K562 (cell line): Measurements from ENCODE around the gene ICAM1. TPM values are rescaled to one million over a fixed set of nuclear protein-coding genes. Genes with fewer than 3 reads are reported as not detected.

Experiments used
- KHSRP ChIP-seq: fragments of 450-650 bp; IDR thresholded peaks from 2 replicates; pipeline ENCODE4 v1.6.1; 2017
- MGA ChIP-seq: fragments of 450-650 bp; IDR thresholded peaks from 2 replicates; pipeline ENCODE4 v1.6.1; 2016; ENCODE audit warnings: mild to moderate bottlenecking, moderate library complexity
- POLR2A ChIP-seq: fragments of 450-650 bp; conservative IDR thresholded peaks from 2 replicates; pipeline ENCODE4 v1.6.1; 2016
- POLR2AphosphoS5 ChIP-seq: IDR thresholded peaks from 2 replicates; pipeline ENCODE4 v1.6.1; 2011; ENCODE audit warnings: mild to moderate bottlenecking, low read depth, low read length, moderate library complexity; ENCODE audit not compliant: control insufficient read depth, insufficient read depth
- XRCC5 ChIP-seq: fragments of 200-400 bp; formaldehyde crosslinking; IDR thresholded peaks from 2 replicates; pipeline ENCODE4 v1.6.1; 2017; ENCODE audit warnings: low read depth, mild to moderate bottlenecking, low read length
- polyA plus RNA-seq, 8 experiments: library from polyadenylated mRNA; depleted of rRNA in 4 of 8; stranded (reverse) in 5 of 8; unstranded in 3 of 8; fragments of >200 nt; fragmentation: Nextera tagmentation in 2 of 8; fragmentation: Illumina TruSeq in 1 of 8; extraction: Ambion mirVana in 2 of 8; extraction: Trizol in 1 of 8; gene quantifications; 2 replicates each; pipeline versions ENCODE4 v1.2.1 to v1.2.3, GENCODE V29; 2011 to 2014; ENCODE audit warnings: inconsistent platforms in 1 of 8, missing spikeins in 1 of 8
- total RNA-seq, 7 experiments: library from RNA; depleted of rRNA in 6 of 7; stranded (reverse); fragments of >200 nt in 6 of 7; fragmentation: Illumina TruSeq in 2 of 7; extraction: Trizol in 2 of 7; gene quantifications; 2 replicates each; pipeline versions ENCODE4 v1.2.1 to v1.2.3, GENCODE V29; 2011 to 2021; ENCODE audit warnings: low replicate concordance in 1 of 7
- TF ChIP-seq, protein P1 (sequence below): fragments of 450-650 bp; IDR thresholded peaks from 2 replicates; pipeline ENCODE4 v1.6.1; 2016; ENCODE audit warnings: low read depth

Gene ICAM1
- total and polyA plus RNA-seq, 9 of the 15 experiments (the other 6 are each of a cell fraction or from before 2014, with no cell fraction given): 2.3 to 24.4 (median 13.4) TPM

GRCh38 chr19:10321874-10322835 lies 51.2 kb downstream of the ICAM1 start (continued):
- TF ChIP-seq MGA (no peak), POLR2A (peak; percentile 70), XRCC5 (no peak), POLR2AphosphoS5 (peak; percentile 15; the same call in 1 of the 2 replicates), KHSRP (no peak)
- TF ChIP-seq, protein P1, sequence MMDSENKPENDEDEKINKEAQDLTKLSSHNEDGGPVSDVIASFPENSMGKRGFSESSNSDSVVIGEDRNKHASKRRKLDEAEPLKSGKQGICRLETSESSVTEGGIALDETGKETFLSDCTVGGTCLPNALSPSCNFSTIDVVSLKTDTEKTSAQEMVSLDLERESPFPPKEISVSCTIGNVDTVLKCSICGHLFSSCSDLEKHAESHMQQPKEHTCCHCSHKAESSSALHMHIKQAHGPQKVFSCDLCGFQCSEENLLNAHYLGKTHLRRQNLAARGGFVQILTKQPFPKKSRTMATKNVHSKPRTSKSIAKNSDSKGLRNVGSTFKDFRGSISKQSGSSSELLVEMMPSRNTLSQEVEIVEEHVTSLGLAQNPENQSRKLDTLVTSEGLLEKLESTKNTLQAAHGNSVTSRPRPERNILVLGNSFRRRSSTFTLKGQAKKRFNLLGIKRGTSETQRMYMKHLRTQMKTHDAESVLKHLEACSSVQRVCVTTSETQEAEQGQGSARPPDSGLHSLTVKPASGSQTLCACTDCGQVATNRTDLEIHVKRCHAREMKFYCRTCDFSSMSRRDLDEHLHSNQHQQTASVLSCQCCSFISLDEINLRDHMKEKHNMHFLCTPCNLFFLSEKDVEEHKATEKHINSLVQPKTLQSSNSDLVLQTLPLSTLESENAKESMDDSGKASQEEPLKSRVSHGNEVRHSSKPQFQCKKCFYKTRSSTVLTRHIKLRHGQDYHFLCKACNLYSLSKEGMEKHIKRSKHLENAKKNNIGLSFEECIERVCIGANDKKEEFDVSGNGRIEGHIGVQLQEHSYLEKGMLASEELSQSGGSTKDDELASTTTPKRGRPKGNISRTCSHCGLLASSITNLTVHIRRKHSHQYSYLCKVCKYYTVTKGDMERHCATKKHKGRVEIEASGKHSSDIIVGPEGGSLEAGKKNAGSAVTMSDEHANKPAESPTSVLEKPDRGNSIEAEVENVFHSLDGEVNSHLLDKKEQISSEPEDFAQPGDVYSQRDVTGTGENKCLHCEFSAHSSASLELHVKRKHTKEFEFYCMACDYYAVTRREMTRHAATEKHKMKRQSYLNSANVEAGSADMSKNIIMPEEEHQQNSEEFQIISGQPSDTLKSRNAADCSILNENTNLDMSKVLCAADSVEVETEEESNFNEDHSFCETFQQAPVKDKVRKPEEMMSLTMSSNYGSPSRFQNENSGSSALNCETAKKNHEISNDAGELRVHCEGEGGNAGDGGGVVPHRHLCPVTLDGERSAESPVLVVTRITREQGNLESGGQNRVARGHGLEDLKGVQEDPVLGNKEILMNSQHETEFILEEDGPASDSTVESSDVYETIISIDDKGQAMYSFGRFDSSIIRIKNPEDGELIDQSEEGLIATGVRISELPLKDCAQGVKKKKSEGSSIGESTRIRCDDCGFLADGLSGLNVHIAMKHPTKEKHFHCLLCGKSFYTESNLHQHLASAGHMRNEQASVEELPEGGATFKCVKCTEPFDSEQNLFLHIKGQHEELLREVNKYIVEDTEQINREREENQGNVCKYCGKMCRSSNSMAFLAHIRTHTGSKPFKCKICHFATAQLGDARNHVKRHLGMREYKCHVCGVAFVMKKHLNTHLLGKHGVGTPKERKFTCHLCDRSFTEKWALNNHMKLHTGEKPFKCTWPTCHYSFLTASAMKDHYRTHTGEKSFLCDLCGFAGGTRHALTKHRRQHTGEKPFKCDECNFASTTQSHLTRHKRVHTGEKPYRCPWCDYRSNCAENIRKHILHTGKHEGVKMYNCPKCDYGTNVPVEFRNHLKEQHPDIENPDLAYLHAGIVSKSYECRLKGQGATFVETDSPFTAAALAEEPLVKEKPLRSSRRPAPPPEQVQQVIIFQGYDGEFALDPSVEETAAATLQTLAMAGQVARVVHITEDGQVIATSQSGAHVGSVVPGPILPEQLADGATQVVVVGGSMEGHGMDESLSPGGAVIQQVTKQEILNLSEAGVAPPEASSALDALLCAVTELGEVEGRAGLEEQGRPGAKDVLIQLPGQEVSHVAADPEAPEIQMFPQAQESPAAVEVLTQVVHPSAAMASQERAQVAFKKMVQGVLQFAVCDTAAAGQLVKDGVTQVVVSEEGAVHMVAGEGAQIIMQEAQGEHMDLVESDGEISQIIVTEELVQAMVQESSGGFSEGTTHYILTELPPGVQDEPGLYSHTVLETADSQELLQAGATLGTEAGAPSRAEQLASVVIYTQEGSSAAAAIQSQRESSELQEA: no peak
